Stimulated activated CD8-positive, alpha-beta memory T cell treated with anti-CD3 and anti-CD28 coated beads, Interleukin-15, amount 100 ng/mL, for 1 hour (primary cell): ENCODE measurements around the gene CAMKMT.

Source experiments
- DNase-seq: peaks from one replicate; pipeline ENCODE4 v3.0.0-alpha.2; 2020; ENCODE audit warnings: low read depth

CAMKMT gene

GRCh38 chr2:44444881-44445280 lies 83.1 kb downstream of the CAMKMT start:
- DNase-seq, result no peak

- no peak for DNase-seq
Measured at GRCh38 chr2:44448860-44449527, 87.2 kb downstream of the CAMKMT start.

- DNase-seq, result no peak
Measured at GRCh38 chr2:44450082-44450481, 88.3 kb downstream of the CAMKMT start.

- no peak for DNase-seq
Measured at GRCh38 chr2:44450806-44451205, 89.1 kb downstream of the CAMKMT start.

GRCh38 chr2:44452069-44452583 lies 90.4 kb downstream of the CAMKMT start:
- DNase-seq, result no peak

- no peak for DNase-seq
Measured at GRCh38 chr2:44453259-44453658, 91.5 kb downstream of the CAMKMT start.

GRCh38 chr2:44455877-44456276 lies 94.1 kb downstream of the CAMKMT start:
- DNase-seq, result no peak

GRCh38 chr2:44456946-44457345 lies 95.2 kb downstream of the CAMKMT start:
- no peak for DNase-seq

GRCh38 chr2:44459739-44460138 lies 98.0 kb downstream of the CAMKMT start:
- DNase-seq, result no peak

GRCh38 chr2:44462934-44463849 lies 101.4 kb downstream of the CAMKMT start:
- no peak for DNase-seq

- DNase-seq, result no peak
Measured at GRCh38 chr2:44464437-44464836, 102.7 kb downstream of the CAMKMT start.

GRCh38 chr2:44470151-44470550 lies 108.4 kb downstream of the CAMKMT start:
- no peak for DNase-seq

- DNase-seq, result no peak
Measured at GRCh38 chr2:44477657-44478414, 116.1 kb downstream of the CAMKMT start.

- no peak for DNase-seq
Measured at GRCh38 chr2:44479127-44479887, 117.6 kb downstream of the CAMKMT start.

GRCh38 chr2:44480068-44480467 lies 118.3 kb downstream of the CAMKMT start:
- DNase-seq, result no peak

- DNase-seq, result no peak
Measured at GRCh38 chr2:44487052-44487451, 125.3 kb downstream of the CAMKMT start.

- no peak for DNase-seq
Measured at GRCh38 chr2:44490726-44491125, 129.0 kb downstream of the CAMKMT start.

- DNase-seq, result no peak
Measured at GRCh38 chr2:44494006-44494405, 132.3 kb downstream of the CAMKMT start.

GRCh38 chr2:44495035-44495434 lies 133.3 kb downstream of the CAMKMT start:
- DNase-seq, result no peak

GRCh38 chr2:44495544-44495943 lies 133.8 kb downstream of the CAMKMT start:
- no peak for DNase-seq

GRCh38 chr2:44496130-44496529 lies 134.4 kb downstream of the CAMKMT start:
- DNase-seq, result no peak

GRCh38 chr2:44498551-44498950 lies 136.8 kb downstream of the CAMKMT start:
- DNase-seq, result no peak
